A549 (cell line): Measurements from ENCODE around the gene RRP7A. TPM values are rescaled to one million over a fixed set of nuclear protein-coding genes. Genes with fewer than 3 reads are reported as not detected.

Experiments used
- ATAC-seq, 2 experiments: fragments of 200-7000 bp in 1 of 2; fragments of >200 bp in 1 of 2; cut with Nextera tagmentation in 1 of 2; cut with Tn5 transposase in 1 of 2; 3 replicates each; pipeline versions ENCODE4 v1.8.0 to v1.9.1; 2018 to 2020; ENCODE audit warnings: mild to moderate bottlenecking in 1 of 2, moderate library complexity in 1 of 2
- CTCF ChIA-PET: fragments of 300-600 bp; sonication (Branson Sonifier 250); formaldehyde crosslinking; extraction: SDS; loops from one replicate; lab custom pipeline; 2021; ENCODE audit warnings: antibody characterized with exemption, inconsistent platforms; lab: Yijun Ruan, JAX
- POLR2A ChIA-PET: fragments of 350-600 bp; formaldehyde crosslinking; extraction: SDS; loops from one replicate; lab custom pipeline; 2021; ENCODE audit warnings: antibody characterized with exemption, inconsistent platforms; lab: Yijun Ruan, JAX
- DNase-seq, 2 experiments: peaks; one replicate each; pipeline versions ENCODE4 v3.0.0 to v3.0.0-alpha.2; 2011 to 2016; ENCODE audit warnings: low read depth in 1 of 2, low spot score in 1 of 2
- FAIRE-seq: peaks from 2 replicates; lab custom pipeline; 2011; peaks lifted over from hg19 to GRCh38; lab: Jason Lieb, UNC
- H3K27ac ChIP-seq, 2 experiments: fragments of >200 bp; sonication (Bioruptor Twin); formaldehyde crosslinking; 3 replicates each; pipeline ENCODE4 v1.5.1; 2016 to 2017
- H3K4me1 ChIP-seq: fragments of >200 bp; sonication (Bioruptor Twin); formaldehyde crosslinking; 3 replicates; pipeline ENCODE4 v1.6.1; 2016
- H3K4me2 ChIP-seq: fragments of >200 bp; sonication (Bioruptor Twin); formaldehyde crosslinking; 3 replicates; pipeline ENCODE4 v1.6.1; 2016
- H3K4me3 ChIP-seq: fragments of >200 bp; sonication (Bioruptor Twin); formaldehyde crosslinking; 3 replicates; pipeline ENCODE4 v1.5.1; 2016
- H3K9me3 ChIP-seq: fragments of >200 bp; sonication (Bioruptor Twin); formaldehyde crosslinking; 3 replicates; pipeline ENCODE4 v1.6.1; 2016
- ATOH8 ChIP-seq: fragments of 250-450 bp; sonication (Bioruptor Pico); IDR thresholded peaks from 2 replicates; pipeline ENCODE4 v1.5.0; 2020; ENCODE audit warnings: low read depth, mild to moderate bottlenecking, moderate library complexity
- BCL3 ChIP-seq: fragments of >200 bp; sonication (Bioruptor Twin); formaldehyde crosslinking; IDR thresholded peaks from 3 replicates; pipeline ENCODE4 v1.6.1; 2016
- CBX2 ChIP-seq: fragments of 200-600 bp; sonication (generic); IDR thresholded peaks from 2 replicates; pipeline ENCODE4 v1.6.1; 2016; ENCODE audit warnings: low read depth, mild to moderate bottlenecking, borderline replicate concordance
- EHF ChIP-seq: fragments of 250-450 bp; sonication (Bioruptor Pico); IDR thresholded peaks from 2 replicates; pipeline ENCODE4 v1.5.0; 2020; ENCODE audit warnings: mild to moderate bottlenecking
- EP300 ChIP-seq, 2 experiments: fragments of >200 bp; sonication (Bioruptor Twin); formaldehyde crosslinking; IDR thresholded peaks; 2 replicates in 1 of 2; 3 replicates in 1 of 2; pipeline ENCODE4 v1.6.1; 2016 to 2017
- ESRRA ChIP-seq: fragments of 150-350 bp; IDR thresholded peaks from 2 replicates; pipeline ENCODE4 v1.6.1; 2014; ENCODE audit warnings: mild to moderate bottlenecking, low read length, borderline replicate concordance
- FOSB ChIP-seq: fragments of 250-450 bp; sonication (Bioruptor Pico); IDR thresholded peaks from 2 replicates; pipeline ENCODE4 v1.5.0; 2020; ENCODE audit warnings: mild to moderate bottlenecking, moderate library complexity
- FOSL2 ChIP-seq, 2 experiments: fragments of 450-650 bp in 1 of 2; fragments of >200 bp in 1 of 2; sonication (Bioruptor Twin) in 1 of 2; formaldehyde crosslinking; IDR thresholded peaks; 2 replicates each; pipeline versions ENCODE4 v1.5.0 to v1.6.1; 2016 to 2020; ENCODE audit warnings: mild to moderate bottlenecking in 1 of 2, moderate library complexity in 1 of 2
- FOXS1 ChIP-seq: fragments of 250-450 bp; sonication (Bioruptor Pico); IDR thresholded peaks from 2 replicates; pipeline ENCODE4 v1.5.0; 2020; ENCODE audit warnings: mild to moderate bottlenecking, moderate library complexity
- GATA3 ChIP-seq: IDR thresholded peaks from 2 replicates; pipeline ENCODE4 v1.6.1; 2012; ENCODE audit warnings: borderline replicate concordance
- HDAC2 ChIP-seq: fragments of 200-600 bp; sonication (generic); IDR thresholded peaks from 2 replicates; pipeline ENCODE4 v1.6.1; 2016
- HES2 ChIP-seq: fragments of >200 bp; sonication (Bioruptor Twin); formaldehyde crosslinking; IDR thresholded peaks from 2 replicates; pipeline ENCODE4 v1.6.1; 2016
- HMGXB4 ChIP-seq: fragments of 250-450 bp; sonication (Bioruptor Pico); IDR thresholded peaks from 2 replicates; pipeline ENCODE4 v1.5.0; 2021; ENCODE audit warnings: mild to moderate bottlenecking, moderate library complexity, borderline replicate concordance
- HOXB13 ChIP-seq: fragments of 250-450 bp; sonication (Bioruptor Pico); IDR thresholded peaks from 2 replicates; pipeline ENCODE4 v1.5.0; 2020; ENCODE audit warnings: low read depth, mild to moderate bottlenecking, moderate library complexity
- HOXB5 ChIP-seq: fragments of 250-450 bp; sonication (Bioruptor Pico); IDR thresholded peaks from 2 replicates; pipeline ENCODE4 v1.5.0; 2020; ENCODE audit warnings: mild to moderate bottlenecking, moderate library complexity
- JUNB ChIP-seq: fragments of >200 bp; sonication (Bioruptor Twin); formaldehyde crosslinking; IDR thresholded peaks from 2 replicates; pipeline ENCODE4 v1.6.1; 2016
- KDM5A ChIP-seq: fragments of 200-600 bp; sonication (generic); IDR thresholded peaks from 2 replicates; pipeline ENCODE4 v1.6.1; 2016; ENCODE audit warnings: antibody characterized with exemption, mild to moderate bottlenecking
- MAFK ChIP-seq: fragments of 450-650 bp; IDR thresholded peaks from 2 replicates; pipeline ENCODE4 v1.6.1; 2014; ENCODE audit not compliant: partially characterized antibody
- NFE2L2 ChIP-seq: fragments of 150-350 bp; conservative IDR thresholded peaks from 2 replicates; pipeline ENCODE4 v1.6.1; 2014; ENCODE audit warnings: low read length
- NR3C1 ChIP-seq: fragments of >200 bp; sonication (Bioruptor Twin); formaldehyde crosslinking; IDR thresholded peaks from 3 replicates; pipeline ENCODE4 v1.6.1; 2017
- PHF8 ChIP-seq: fragments of 200-600 bp; sonication (generic); IDR thresholded peaks from 2 replicates; pipeline ENCODE4 v1.6.1; 2016; ENCODE audit warnings: low read depth, mild to moderate bottlenecking, antibody characterized with exemption, moderate library complexity, borderline replicate concordance
- RCOR1 ChIP-seq: fragments of 150-350 bp; IDR thresholded peaks from 2 replicates; pipeline ENCODE4 v1.6.1; 2014; ENCODE audit warnings: antibody characterized with exemption, low read length, low read depth
- RNF2 ChIP-seq: fragments of 200-600 bp; sonication (generic); IDR thresholded peaks from 2 replicates; pipeline ENCODE4 v1.6.1; 2016; ENCODE audit warnings: low read depth, mild to moderate bottlenecking, antibody characterized with exemption, moderate library complexity, borderline replicate concordance
- SMC3 ChIP-seq: fragments of >200 bp; sonication (Bioruptor Twin); formaldehyde crosslinking; IDR thresholded peaks from 3 replicates; pipeline ENCODE4 v1.6.1; 2018; ENCODE audit warnings: inconsistent platforms
- ZFP36 ChIP-seq: fragments of 450-650 bp; IDR thresholded peaks from 2 replicates; pipeline ENCODE4 v1.6.1; 2014; ENCODE audit warnings: borderline replicate concordance; ENCODE audit not compliant: partially characterized antibody
- WGBS: methylation state at CpG from one replicate; pipeline ENCODE4 v1.1.6; 2017; ENCODE audit errors: missing lambda C conversion rate; 5-methylcytosine and 5-hydroxymethylcytosine counted together
- polyA plus RNA-seq, 4 experiments: library from polyadenylated mRNA; depleted of rRNA in 3 of 4; stranded (reverse); fragments of >200 nt; fragmentation: RNase III in 1 of 4; extraction: RNeasy Plus Mini Kit Qiagen cat#74134 plus additional on column Dnase treatment in 1 of 4; gene quantifications; 2 replicates in 3 of 4; 3 replicates in 1 of 4; pipeline ENCODE4 v1.2.3, GENCODE V29; 2011 to 2017

The RRP7A gene
- polyA plus RNA-seq, 2 of the 4 experiments (the other 2 are of a cell fraction) = 26.5 to 37.1 TPM

- Histone ChIP-seq H3K4me1 (0 out of 3 replicates have a peak, but pooled peaks cover 5% of the 10 kb centered on the region), H3K27ac (no peak overlapping the region), H3K4me3 (no peak overlapping the region), H3K9me3 (no peaks in the 10 kb centered on the region), H3K4me2 (no peak overlapping the region)
- CTCF ChIA-PET = interaction anchor here (0.5 to 1.7 kb wide), 2 partner anchors 27 to 293 kb away, joined by 3 to 9 read pairs; no protein-coding TSS in a partner anchor
- TF ChIP-seq ATOH8 (no peak), EHF (no peak), ESRRA (no peak), ZFP36 (no peak), FOSL2 (IDR thresholded peaks at IDR 0.05) (no peak), FOSL2 (CRISPR knock-in tag; IDR thresholded peaks at IDR 0.05) (no peak), SMC3 (no peak), MAFK (no peak), GATA3 (no peak), JUNB (no peak), KDM5A (no peak), FOXS1 (CRISPR knock-in tag) (no peak), BCL3 (no peak), EP300 (IDR thresholded peaks at IDR 0.05) (no peak), HES2 (no peak), FOSB (CRISPR knock-in tag) (no peak), NFE2L2 (no peak), CBX2 (no peak), RCOR1 (no peak)
- 84% methylated on average over 1 of the region's 1 CpG for WGBS
- no peak for DNase-seq
- POLR2A ChIA-PET = no interaction called here
- no peak for FAIRE-seq
- no peak for ATAC-seq
Measured at GRCh38 chr22:42471441-42471840, 48.2 kb downstream of the RRP7A start.

- H3K4me1 ChIP-seq = 0 out of 3 replicates have a peak, but pooled peaks cover 5% of the 10 kb centered on the region
- H3K4me2 ChIP-seq = no peak overlapping the region
- no peak for FAIRE-seq
- TF ChIP-seq SMC3 = no peak
- TF ChIP-seq HDAC2 = no peak
- no peak for TF ChIP-seq HOXB5 (CRISPR knock-in tag)
- TF ChIP-seq HOXB13 = no peak
- no peak for TF ChIP-seq PHF8
- no peak overlapping the region for H3K4me3 ChIP-seq
- POLR2A ChIA-PET = interaction anchor here (0.6 kb wide), 1 partner anchor 472 kb away, joined by 3 read pairs; the partner anchor contains the start of gene WBP2NL
- WGBS = 16% methylated on average over 4 of the region's 4 CpGs
- ATAC-seq = no peak
- no peak for DNase-seq
- CTCF ChIA-PET = interaction anchor here (0.6 to 1.7 kb wide), 3 partner anchors 13 to 26 kb away, joined by 3 to 9 read pairs (median 6); no protein-coding TSS in a partner anchor
- H3K27ac ChIP-seq = no peak overlapping the region
- no peaks in the 10 kb centered on the region for H3K9me3 ChIP-seq
Measured at GRCh38 chr22:42470366-42471082, 49.1 kb downstream of the RRP7A start.

GRCh38 chr22:42468841-42469240 lies 50.8 kb downstream of the RRP7A start:
- POLR2A ChIA-PET = no interaction called here
- Histone ChIP-seq H3K9me3 (no peaks in the 10 kb centered on the region), H3K4me1 (0 out of 3 replicates have a peak, but pooled peaks cover 5% of the 10 kb centered on the region), H3K4me3 (no peak overlapping the region), H3K4me2 (no peak overlapping the region), H3K27ac (no peak overlapping the region)
- CTCF ChIA-PET = no interaction called here
- WGBS = 96% methylated on average over 2 of the region's 2 CpGs
- ATAC-seq (no peak), DNase-seq (no peak), FAIRE-seq (no peak)
- TF ChIP-seq NR3C1 (no peak), RNF2 (no peak), FOXS1 (CRISPR knock-in tag) (no peak), HMGXB4 (no peak)
